NCI-H446 treated with DMSO at 0.1 percent for 48 hours (cell line): ENCODE results near the gene SFRP5.
A peak's percentile ranks its signal among the peaks of the same experiment; 100 is the strongest.

Experiments used
- DNase-seq: peaks from one replicate; lab custom pipeline; 2025; lab: John Stamatoyannopoulos, UW

SFRP5 gene

DNA sequence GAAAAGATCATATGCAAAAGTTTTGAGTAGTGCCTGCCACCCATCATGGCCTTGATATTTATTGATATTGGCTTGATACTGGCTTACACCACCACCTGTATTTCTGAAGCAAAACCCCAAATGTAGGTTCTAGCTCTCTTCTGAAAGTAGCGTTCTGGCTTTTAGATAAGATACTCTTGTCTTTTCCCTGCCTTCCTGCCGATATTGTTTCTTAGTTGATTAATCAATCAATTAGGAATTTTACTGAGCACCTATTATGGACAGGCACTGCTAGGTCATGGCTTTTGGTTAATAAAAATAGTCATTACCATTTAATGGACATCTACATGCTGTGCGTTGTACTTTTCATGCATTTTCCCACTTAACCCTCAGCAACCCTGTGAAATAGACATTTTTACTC is 7.9 kb downstream of the SFRP5 start:
- no peak for DNase-seq

DNA sequence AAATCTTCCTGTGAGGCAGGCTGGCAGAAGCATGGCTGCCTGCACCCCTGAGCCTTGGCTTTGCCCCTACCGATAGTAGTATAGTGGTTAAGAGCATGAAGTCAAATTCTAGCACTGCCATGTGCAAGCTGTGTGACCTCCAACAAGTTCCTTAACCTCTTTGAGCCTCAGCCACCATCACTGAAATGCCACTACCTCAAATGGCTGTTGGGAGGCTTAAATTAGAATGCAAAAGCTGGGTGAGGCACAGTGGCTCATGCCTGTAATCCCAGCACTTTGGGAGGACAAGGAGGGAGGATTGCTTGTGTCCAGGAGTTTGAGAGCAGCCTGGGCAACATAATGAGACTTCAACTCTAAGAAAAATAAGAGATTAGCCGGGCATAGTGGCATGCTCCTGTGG is 8.4 kb downstream of the SFRP5 start:
- DNase-seq, result no peak

DNA sequence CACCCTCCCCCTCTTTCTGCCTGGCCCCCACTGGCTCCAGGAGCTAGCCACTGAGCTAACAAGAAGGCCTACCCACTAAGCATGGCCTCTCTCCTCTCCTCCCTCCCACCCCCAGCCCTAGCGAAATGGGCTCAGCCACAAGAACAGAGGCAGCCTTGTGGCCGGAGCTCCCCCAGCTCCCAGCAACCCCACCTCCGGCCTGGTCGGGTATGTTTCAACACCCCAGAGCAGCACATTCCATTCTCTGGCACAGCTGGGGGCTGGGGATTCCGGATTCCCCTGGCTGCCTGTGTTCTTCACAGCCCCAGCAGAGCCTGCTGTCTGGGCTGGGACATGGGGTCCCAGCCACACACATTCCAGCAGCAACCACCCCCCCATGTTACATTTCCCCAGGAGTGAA is 9.0 kb downstream of the SFRP5 start:
- DNase-seq, result no peak

DNA sequence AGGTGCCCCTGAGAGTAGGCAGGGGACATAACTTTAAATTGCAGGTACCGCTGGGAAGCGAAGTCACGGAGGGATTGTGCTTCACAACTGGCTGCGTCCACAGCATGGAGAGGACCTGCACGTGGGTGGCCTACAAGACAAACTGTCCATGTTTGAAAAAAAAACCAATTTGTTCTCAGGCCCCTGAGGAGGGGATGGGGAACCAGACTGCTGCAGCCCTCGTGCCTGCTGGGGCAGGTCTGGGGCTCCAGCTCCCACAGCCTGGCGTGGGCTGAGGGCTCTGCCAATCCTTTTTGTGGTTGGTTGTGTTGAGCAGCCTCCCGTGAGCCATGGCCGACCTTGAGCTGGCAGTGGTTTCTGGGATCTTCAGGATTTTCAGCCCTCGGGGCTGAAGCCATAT is 9.7 kb downstream of the SFRP5 start:
- no peak for DNase-seq

DNA sequence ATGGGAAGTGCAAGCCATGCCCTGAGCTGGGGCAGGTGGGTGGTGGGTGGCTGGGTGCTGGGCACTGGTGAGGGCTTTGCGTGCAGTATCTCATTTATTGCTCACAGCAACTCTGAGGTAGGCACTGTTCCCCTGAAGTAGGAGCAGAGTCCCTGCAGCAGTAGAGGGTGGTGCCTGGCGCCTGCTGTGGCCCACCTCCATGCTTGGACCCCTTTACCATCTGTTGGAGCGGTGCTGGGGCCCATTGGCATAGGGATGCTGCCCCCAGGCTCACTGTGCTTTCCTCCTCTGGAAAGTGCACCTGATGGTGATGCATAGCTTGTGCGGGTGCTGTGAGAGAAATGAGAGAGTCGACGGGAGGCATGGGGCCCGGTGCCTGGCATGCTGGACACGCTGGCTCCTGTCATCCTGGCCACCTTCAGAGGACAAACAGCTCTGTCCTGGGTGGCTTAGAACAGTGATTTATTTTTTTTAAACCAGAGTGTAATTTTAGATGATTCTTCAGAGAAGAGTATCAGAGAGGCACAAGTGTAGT is 10.4 kb downstream of the SFRP5 start:
- no peak for DNase-seq

DNA sequence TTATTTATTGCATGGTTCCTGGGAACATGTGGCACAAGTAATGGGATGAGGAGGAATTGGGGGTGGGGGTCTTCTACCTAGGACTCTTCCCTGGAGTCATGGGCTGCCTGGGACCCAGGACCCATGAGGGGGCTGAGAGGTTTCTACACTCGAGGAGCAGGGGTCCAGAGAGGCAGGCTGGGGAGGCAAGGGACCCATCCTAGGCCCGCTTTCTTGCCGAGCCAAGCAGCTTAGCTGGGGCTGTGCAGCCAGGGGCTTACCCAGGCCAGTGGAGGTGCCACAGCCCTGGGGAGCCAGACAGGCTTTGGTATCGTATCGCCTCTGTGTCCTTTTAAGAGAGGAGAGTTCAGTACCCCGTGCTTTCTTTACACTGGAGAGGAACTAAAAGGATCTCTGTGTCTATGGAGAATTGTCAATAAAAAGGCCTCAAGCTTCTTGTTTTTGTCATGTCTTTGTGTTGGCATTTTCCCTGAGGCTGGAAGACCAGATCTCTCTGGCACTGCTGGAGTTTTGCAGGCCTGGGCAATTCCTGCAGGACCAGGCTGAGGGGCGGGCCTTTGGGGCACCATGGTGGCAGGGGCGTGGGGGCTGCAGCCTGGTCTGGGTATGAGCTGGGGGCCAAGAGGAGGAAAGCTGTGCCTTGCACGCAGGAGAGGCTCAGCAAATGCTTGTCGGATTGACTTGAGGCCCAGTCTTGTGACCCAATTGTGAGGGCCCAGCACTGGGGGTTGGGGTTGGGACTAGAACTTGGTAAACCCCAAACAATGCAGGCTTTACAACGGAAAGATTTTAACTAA is 11.1 kb downstream of the SFRP5 start:
- no peak for DNase-seq

DNA sequence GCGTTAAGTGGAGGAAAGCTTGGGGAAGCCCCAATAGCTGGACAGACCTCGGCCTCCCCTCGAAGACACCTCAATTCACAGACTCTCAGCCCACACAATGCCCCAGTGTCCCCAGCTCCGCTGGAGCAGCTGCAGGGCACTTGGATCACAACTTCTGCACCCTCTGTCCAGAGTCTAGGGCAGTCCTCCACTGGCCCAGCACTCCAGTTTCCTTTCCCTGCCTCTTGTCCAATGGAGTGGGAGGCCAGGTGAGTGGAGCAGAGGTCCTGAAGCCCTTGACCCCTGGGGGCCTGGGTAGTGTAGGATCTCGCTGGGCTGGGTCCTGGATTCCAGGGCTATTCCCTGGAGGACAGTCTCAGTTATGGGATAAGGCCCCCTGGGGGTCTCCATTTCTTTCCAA is 11.9 kb downstream of the SFRP5 start:
- no peak for DNase-seq

DNA sequence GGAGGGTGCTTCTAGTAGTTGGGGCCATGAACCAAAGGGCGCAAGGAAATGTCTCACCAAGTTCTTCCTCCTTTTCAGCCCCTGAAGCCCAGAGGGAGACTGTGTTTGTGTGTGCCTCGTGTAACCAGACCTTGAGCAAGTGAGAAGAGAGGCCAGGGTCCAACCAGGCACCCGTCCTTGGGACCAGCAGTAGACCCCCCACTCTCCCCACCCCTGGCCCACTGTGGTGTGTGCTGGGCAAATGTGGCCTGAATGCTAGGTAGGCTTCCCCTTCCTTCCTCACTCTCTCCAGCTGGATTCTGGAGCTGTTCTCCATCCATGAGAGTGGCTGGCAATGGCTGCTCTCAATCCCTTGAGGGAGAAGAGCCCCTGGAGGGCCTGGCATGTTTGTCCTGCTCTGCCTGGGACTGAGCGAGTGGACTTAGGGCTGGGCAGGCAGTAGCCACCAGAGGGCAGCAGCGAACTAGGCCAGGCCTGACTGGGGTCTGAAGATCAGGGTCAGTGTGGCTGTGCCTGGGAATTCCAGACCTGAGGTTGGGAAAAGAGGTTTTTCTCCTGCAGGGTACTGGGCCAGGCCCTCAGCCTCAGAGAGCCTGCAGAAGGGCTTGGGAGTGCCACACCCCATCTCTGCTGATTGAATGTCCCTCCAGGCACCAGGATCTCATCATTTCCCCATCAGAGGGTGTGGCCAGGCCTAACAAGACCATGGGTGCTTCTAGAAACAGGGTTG is 12.5 kb downstream of the SFRP5 start:
- peak; percentile 13 for DNase-seq

DNA sequence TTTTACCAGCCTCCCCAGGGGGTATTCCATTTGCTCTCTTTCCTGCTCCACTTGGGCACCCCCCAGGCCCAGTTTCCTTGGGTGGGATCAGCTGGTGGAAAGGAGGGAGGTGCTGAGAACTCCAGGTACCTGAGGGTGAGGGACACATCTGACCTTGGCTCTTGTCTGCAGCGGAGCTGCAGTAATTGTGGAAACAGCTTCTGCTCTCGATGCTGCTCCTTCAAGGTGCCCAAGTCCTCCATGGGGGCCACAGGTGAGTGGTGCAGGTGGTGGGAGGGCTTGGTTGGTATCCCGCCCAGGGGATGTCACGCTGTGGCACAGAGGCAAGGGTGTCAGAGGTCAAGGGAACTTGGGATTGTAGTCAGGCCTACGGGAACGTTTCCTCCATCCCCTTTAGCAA is 14.3 kb downstream of the SFRP5 start:
- DNase-seq, result no peak

DNA sequence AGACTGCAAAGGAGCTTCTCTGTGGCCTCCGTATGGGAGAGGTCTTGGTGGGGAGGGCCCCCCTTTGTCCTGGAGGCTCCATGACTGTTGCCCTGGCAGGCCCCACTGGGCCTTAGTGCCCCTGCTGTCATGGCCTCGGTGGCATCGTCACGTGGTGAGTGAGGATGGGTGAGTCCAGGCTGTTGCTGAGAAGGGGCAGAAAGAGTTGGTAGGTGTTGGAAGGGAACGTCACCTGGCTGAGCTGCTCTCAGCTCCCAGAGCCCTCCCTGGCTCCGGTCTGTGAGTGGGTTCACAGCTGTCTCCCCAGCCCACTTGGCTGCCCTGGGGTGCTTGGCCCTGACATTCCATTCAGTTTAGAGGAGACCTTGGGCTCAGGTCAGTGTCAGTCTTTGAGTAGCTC is 16.1 kb downstream of the SFRP5 start:
- DNase-seq, result no peak

DNA sequence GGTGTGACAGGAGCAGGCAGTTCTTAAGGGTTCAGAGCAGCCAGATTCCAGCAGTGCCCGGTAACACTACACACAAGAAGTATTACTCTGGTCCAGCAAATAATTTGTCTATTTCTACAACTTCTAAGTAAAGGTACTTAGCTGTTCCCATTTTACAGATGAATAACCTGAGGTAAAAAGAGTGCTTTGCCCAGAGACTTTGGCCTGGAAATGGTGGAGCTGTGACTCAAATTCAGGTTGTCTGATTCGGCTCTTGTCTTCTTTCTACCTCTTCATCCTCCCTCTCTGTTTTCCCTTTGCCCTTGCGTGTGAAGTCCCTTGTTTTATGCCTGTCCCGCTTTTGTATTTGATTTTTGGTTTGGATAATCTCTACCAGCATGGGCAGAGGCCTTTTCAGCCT is 17.1 kb downstream of the SFRP5 start:
- no peak for DNase-seq

DNA sequence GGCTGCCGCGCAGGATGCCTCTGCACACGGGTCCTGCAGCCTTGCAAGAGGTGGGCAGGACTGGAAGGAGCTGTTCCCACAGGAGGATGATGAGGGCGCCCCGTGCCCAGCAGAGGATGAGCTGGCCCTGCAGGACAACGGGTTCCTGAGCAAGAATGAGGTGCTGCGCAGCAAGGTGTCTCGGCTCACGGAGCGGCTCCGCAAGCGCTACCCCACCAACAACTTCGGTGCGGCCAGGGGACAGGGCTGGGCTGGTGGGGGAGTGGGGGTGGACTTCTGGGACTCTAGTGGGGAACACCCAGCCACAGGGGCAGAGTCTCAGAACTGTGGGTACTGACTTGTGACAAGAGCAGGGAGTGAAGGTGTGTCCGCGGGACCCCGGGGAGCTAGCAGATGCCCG is 18.8 kb downstream of the SFRP5 start:
- DNase-seq, result no peak

DNA sequence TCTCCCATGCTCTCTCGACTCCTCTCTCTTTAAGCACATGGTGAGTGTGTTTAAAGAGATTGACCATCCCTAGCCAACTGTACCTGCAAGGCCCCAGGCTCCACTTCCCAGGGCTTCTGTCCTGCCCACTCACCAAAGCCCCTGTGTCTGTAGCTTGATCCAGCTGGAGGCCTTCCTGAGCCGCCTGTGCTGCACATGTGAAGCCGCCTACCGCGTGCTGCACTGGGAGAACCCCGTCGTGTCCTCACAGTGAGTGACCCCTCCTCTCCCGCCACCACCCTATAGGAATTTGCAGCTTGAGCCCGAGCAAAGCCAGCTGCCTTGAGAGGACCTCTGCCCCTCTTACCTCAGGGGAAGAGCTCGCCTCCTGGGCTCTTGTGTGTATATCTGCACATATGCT is 23.7 kb downstream of the SFRP5 start:
- DNase-seq, result no peak

DNA sequence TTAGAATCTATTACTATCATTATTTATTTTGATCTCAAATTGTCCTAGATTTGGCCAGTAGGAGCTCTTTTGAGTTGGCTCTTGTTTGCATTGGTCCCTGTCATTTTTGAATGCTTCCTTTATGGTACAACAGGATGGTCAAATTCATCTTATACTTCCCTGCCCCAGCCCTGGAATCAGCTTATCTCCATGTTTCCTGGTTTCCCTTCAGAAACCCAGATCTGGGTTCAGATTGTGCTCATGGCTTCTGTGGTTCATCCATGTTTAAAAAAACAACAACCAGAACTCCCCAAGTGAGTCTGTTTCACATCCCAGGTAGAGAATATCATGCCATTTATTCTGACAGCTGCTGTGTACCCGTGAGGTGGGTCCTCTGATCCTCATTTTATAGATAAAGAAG is 24.2 kb downstream of the SFRP5 start:
- no peak for DNase-seq

DNA sequence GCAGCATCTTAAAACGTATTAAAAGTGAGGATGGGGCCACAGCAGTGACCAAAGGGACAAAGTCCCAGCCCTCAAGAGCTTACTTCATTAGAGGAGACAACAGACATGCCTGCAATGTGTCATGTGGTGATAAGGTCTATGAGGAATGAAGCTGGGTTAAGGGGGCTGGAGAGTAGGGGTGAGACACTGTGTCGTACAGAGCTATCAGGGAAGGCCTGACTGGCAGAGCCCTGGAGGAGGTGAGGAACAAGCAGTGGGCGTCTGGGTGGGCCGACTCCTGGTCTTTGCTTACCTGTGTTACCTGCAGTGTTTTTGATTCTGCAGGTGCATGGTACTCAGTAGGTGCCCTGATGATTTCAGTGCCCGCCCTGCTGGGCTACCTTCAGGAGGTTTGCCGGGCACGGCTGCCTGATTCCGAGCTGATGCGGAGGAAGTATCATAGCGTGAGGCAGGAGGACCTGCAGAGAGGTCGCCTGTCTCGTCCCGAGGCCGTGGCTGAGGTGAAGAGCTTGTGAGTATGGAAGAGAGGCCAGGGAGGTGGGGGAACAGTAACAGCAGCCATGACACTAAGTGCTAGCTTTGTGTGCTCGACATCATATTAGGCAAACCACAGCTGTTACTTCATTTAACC is 27.3 kb downstream of the SFRP5 start:
- DNase-seq, result no peak

DNA sequence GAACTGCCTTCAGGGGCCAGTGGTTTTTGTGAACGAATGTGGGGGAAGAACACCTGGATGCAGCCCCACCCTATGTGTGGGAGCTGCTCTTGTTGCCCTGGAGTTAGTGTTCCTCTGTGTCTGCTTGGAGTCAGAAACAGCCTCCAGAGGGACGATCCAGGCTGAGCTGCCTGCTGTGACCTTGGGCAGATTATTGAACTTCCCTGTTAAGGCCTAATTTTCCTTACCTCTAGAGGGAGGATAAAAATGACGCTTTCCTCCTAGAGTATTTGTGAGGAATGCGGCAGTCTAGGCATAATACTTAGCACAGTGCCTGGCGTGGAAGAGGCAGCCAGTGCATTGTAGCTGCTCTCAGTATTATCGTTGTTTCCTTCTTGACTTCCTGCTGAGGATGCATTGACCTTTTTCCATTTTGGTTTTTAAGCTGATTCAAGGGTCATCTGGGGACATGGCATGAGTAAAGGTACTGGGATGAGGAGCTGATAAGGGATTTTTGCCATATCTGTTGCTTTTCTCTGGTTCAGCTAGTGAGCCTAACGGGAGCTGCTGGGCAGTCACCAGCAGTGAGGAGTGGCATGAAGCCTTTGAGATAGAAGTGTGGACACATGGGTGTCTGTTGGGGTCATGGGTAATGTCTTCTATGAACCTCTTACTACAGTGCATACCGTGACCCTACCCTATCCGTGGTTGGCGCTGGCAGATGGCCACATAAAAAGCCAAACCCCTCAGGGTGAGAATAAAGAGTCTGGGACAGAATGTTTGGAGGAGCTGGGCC is 28.4 kb downstream of the SFRP5 start:
- DNase-seq, result no peak

DNA sequence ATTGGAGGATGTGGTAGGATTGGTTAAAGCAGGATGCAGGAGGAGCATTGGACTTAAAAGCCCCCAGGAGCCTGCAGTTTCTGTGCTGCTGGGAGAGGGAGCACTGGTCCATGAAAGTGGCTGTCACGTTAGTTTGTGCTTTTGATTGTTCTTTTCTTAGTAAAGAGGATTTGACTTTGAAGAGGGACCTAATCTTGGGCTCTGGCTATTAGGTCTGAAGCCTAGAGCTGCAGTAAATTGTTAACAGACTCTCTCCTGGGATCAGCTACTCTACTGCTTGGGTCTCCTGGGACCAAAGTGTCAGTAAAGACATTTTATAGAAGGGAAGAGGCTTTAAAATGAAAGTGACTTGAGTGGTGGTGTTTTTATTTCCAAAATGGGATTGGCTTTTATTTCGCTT is 31.2 kb downstream of the SFRP5 start:
- DNase-seq, result no peak

DNA sequence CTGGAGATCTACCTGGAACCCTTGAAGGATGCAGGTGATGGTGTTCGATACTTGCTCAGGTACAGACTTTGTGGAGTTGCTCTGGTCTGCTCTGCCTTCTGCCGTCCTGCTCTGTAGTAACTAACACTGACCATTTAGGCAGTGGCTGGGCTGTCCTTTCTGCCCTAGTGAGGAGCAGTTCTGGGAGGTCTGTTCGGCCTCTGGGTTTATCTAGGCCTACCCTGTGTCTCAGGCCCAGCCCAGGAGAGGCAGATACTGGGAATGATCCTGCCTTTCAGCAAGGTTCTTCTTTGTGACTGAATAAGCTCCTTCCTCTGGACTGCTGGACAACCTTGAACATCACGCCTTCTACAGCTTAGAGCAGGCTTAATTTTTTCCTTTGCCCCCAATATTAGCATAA is 33.2 kb downstream of the SFRP5 start:
- no peak for DNase-seq

DNA sequence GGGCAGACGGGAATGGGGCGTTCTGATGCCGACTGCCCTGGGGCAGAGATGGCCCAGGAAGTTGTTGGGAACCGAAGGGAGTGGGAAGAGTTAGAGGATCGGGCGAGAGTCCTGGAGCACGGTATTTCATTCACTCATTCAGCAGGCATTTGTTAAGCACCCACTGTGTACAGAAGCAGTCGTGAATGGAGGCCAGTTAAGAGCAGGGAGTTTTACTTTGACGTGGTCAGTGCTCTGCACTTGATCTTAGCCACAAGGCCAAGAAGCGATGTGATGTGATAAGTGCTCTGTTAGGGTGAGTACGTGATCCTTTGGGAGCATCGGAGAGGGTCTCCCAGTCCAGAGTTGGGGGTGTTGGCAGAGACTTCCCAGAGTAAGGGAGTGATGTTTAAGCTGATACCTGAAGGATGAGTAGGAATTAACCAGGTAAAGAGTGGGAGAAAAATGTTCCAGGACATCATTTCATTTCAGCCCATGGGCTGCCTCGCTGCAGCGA is 34.0 kb downstream of the SFRP5 start:
- DNase-seq, result no peak

DNA sequence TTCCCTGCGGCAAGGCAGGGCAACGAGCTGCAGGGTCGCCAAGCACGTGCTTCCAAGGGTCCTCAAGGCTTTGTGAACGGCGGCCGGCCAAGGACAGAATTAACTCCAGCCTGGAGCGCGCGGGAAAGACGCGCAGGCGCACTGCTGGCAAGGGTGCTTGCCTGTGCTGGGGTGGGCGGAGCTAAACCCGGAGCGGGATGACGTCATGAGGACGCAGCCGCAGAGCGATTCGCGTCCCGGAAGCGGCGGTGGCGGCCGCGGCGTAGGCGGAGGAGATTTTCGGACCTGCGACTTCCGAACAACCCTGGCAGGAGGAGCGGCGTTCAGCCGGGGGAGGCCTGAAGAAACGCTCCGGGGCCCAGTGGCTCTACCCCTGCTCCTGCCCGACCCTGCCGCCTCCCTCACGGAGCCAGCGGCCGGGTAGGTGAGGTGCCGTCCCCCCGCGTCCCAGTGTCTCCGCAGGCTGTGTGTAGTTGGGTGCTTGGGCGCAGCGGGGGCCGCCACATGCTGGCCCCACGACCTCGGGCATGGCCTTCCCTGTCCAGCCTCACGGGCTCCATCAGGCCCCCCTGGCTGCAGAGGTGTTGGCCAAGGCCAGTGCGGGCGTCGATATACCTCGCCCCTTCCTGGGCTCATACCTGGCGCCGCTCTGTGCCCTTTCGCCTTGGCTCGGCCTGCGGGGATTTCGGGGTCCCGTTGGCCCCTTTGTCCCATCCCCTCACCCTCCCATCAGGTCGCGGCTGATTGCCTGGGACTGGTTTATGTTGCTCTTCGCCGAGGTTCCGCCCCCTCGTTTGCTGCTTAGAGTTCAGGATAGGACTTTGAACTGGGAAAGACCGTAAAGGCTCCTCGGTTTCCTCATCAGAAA is 34.7 kb downstream of the SFRP5 start, which contains the start of gene ZFYVE27:
Gene ZFYVE27 (plus strand): TSS at position 227 of the 868 bp plus-strand sequence. CDS start 1,350 bp downstream, outside the sequence.
- peak; percentile 67 for DNase-seq

DNA sequence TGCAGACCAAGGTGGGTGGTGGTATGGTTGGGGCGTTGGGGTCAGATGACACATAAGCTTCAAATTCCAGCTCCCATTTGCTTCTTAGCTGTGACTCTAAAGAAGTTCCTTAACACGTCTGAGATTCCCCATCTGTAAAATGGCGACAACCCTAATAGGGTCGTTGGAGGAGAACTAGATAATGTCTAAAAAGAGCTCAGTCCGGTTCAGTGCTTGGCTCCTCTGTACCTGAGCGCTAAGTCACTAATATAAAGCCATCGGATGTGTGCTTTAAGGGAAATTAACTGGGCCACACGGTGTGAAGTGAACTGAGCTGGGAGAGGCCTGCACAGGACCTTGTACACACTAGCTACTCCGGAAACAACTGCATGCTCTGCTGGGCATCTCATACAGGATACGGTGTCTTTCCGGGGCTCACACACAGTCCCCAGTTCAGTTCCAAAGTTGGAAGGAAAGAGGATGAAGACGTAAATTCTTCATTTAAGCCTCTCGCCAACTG is 35.3 kb downstream of the SFRP5 start:
- no peak for DNase-seq
